ENCODE measurements around the gene ADAM10.

The ADAM10 gene

DNA sequence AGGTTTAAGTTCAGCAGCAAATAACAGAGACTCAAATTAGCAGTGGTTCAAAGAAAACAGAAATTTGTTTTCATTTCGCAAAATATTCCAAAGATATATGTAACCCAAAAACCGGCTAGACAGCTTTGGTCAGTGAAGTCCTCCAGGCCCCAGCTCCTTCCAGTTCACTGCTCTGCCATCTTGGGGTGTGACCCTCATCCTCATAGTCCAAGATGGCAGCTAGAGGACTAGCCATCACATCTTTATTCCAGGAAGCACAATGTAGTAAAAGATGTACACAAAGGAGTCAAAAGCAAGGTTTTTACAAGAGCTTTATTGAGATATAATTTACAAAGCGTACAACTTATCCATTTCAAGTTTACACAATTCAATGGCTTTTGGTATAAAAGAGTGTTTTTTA is 210.6 kb downstream of the ADAM10 start:
- H3K4me3 ChIP-seq (ENCODE audit: low read depth, low read length) = no peak overlapping the region
- DNase-seq (ENCODE audit: low read depth) = no peak
- TF ChIP-seq, protein P1, sequence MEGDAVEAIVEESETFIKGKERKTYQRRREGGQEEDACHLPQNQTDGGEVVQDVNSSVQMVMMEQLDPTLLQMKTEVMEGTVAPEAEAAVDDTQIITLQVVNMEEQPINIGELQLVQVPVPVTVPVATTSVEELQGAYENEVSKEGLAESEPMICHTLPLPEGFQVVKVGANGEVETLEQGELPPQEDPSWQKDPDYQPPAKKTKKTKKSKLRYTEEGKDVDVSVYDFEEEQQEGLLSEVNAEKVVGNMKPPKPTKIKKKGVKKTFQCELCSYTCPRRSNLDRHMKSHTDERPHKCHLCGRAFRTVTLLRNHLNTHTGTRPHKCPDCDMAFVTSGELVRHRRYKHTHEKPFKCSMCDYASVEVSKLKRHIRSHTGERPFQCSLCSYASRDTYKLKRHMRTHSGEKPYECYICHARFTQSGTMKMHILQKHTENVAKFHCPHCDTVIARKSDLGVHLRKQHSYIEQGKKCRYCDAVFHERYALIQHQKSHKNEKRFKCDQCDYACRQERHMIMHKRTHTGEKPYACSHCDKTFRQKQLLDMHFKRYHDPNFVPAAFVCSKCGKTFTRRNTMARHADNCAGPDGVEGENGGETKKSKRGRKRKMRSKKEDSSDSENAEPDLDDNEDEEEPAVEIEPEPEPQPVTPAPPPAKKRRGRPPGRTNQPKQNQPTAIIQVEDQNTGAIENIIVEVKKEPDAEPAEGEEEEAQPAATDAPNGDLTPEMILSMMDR (conservative IDR thresholded peaks at IDR 0.05; ENCODE audit: low read depth, low read length) = no peak
